Measurements from ENCODE around the gene NTPCR.

Gene NTPCR

GRCh38 chr1:233016798-233017197, 66.4 kb downstream of the NTPCR start:
- in situ Hi-C loops (cut with MboI; ENCODE audit: low sequenced_read_pairs, unreplicated experiment) = no loop called here

GRCh38 chr1:233019083-233019482, 68.7 kb downstream of the NTPCR start:
- no peak for TF ChIP-seq CTCF (IDR thresholded peaks at IDR 0.05; ENCODE audit: borderline replicate concordance, control extremely low read depth, extremely low read depth, insufficient read depth, missing control alignments)
- in situ Hi-C loops (cut with MboI; ENCODE audit: low sequenced_read_pairs, unreplicated experiment) = no loop called here
- DNase-seq (ENCODE audit: low spot score) = no peak

More at GRCh38 chr1:233016798-233017197, 66.4 kb downstream of the NTPCR start:
- no peak for DNase-seq (ENCODE audit: low spot score)
- no peak for TF ChIP-seq CTCF (IDR thresholded peaks at IDR 0.05; ENCODE audit: borderline replicate concordance, control extremely low read depth, extremely low read depth, insufficient read depth, missing control alignments)

- TF ChIP-seq CTCF (IDR thresholded peaks at IDR 0.05; ENCODE audit: borderline replicate concordance, control extremely low read depth, extremely low read depth, insufficient read depth, missing control alignments) = no peak
- no peak for DNase-seq (ENCODE audit: low spot score)
- in situ Hi-C loops (cut with MboI; ENCODE audit: low sequenced_read_pairs, unreplicated experiment) = no loop called here
These were observed 69.4 kb downstream of the NTPCR start for GRCh38 chr1:233019778-233020325.

- no peak for DNase-seq (ENCODE audit: low spot score)
- in situ Hi-C loops (cut with MboI; ENCODE audit: low sequenced_read_pairs, unreplicated experiment) = no loop called here
These were observed 70.0 kb downstream of the NTPCR start for GRCh38 chr1:233020426-233020825.

GRCh38 chr1:233022246-233022645, 71.8 kb downstream of the NTPCR start:
- in situ Hi-C loops (cut with MboI; ENCODE audit: low sequenced_read_pairs, unreplicated experiment) = no loop called here
- TF ChIP-seq CTCF (IDR thresholded peaks at IDR 0.05; ENCODE audit: borderline replicate concordance, control extremely low read depth, extremely low read depth, insufficient read depth, missing control alignments) = no peak

More at GRCh38 chr1:233020426-233020825, 70.0 kb downstream of the NTPCR start:
- TF ChIP-seq CTCF (IDR thresholded peaks at IDR 0.05; ENCODE audit: borderline replicate concordance, control extremely low read depth, extremely low read depth, insufficient read depth, missing control alignments) = no peak

GRCh38 chr1:233024199-233024598, 73.8 kb downstream of the NTPCR start:
- TF ChIP-seq CTCF (IDR thresholded peaks at IDR 0.05; ENCODE audit: borderline replicate concordance, control extremely low read depth, extremely low read depth, insufficient read depth, missing control alignments) = no peak
- DNase-seq (ENCODE audit: low spot score) = no peak
- in situ Hi-C loops (cut with MboI; ENCODE audit: low sequenced_read_pairs, unreplicated experiment) = no loop called here

More at GRCh38 chr1:233022246-233022645, 71.8 kb downstream of the NTPCR start:
- DNase-seq (ENCODE audit: low spot score) = no peak
